Measurements from ENCODE around the gene ANO2.
"Not testable (repeated sequence)": the region's sequence is repeated elsewhere in the genome, so short reads cannot be mapped to it uniquely, and the experiment has no call there.

ANO2 gene

DNA sequence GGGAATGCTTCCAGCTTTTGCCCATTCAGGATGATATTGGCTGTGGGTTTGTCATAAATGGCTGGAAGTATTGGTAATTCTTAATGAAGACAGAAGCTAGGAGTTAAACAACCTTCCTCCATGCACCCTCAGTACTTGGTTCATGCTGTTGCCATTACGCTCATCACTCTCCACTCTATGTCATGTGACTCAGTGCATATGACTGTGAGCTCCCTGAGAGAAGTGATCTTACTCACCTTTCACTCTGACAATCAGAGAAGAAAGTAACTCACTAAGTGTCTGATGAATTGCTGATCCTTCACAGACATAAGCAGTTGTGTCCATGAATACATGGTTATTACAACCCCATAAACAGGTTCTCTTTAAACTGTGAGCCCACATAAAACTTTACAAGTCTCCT is 275.4 kb downstream of the ANO2 start:
- DNase-seq (ENCODE audit: low read depth in 2 of 2) = not testable (repeated sequence)

DNA sequence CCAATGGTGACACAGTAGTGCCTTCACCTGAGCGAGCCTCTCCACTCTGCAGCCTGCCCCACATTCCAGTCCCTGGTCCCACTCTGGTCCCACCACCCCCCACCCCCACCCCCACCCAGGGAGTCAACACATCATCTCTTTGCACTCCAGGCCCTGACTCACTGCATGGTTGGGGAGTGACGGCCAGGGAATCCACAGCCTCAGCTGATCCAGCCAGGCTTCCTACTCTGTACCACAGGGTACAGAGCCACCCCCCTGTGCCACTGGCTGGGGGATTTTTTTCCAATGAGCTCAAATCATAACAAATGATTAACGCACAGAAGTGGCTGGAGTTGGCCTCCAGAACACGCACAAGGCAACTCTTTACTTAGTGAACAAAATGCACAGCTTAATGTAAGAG is 279.4 kb downstream of the ANO2 start:
- no peak for DNase-seq (ENCODE audit: low read depth in 2 of 2)

DNA sequence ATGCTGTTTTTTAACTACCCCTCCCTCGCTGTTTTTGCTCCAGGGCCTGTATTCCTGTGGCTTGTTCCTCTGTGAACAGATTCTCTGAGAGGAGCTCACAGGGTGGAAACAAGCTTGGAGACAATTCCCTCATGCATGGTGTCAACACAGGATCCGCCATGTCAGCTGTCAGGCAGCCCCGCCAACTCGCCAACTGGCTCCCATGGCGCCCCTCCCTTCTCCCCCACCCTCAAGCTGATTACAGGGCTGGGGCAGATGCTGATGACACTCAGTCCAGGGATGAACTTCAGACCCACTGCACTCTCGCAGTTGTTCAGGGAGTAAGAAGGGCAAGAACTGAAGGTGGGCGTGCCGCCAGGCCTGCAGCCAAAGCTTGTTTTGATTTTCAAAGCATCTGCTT is 283.2 kb downstream of the ANO2 start:
- no peak for DNase-seq (ENCODE audit: low read depth in 2 of 2)

DNA sequence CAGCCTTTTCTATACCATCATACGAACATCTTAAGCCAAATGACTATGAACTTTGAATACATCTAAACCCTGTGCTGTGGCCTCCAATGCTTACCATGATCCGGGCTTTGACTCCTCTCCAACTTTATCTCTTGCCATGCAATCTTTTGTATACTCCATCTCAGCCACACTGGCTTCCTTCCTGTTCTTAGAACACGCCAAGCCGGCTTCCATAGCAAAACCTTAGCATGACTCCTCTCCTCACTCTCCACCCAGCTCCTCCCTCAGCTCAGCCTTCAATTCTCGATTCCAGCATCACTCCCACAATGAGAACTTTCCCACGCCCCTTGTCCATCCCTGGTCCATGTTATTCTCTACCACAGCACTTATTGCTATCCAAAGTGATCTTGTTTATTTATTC is 284.8 kb downstream of the ANO2 start:
- DNase-seq (ENCODE audit: low read depth in 2 of 2) = no peak

DNA sequence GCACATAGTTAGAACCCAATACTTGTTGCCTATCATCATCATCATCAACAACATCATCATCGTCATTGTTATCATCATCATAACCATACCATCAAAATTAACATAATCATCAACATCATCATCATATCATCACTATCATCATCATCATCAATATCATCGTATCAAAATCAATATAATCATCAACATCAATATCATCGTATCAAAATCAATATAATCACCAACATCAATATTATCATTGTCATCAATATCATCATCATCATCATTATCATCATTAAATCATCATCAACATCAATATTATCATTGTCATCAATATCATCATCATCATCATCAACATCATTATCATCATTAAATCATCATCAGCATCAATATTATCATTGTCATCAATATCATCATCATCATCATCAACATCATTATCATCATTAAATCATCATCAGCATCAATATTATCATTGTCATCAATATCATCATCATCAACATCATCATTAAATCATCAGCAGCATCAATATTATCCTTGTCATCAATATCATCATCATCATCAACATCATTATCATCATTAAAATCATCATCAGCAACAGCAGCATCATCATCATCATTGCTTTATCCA is 286.6 kb downstream of the ANO2 start:
- not testable (repeated sequence) for DNase-seq (ENCODE audit: low read depth in 2 of 2)

DNA sequence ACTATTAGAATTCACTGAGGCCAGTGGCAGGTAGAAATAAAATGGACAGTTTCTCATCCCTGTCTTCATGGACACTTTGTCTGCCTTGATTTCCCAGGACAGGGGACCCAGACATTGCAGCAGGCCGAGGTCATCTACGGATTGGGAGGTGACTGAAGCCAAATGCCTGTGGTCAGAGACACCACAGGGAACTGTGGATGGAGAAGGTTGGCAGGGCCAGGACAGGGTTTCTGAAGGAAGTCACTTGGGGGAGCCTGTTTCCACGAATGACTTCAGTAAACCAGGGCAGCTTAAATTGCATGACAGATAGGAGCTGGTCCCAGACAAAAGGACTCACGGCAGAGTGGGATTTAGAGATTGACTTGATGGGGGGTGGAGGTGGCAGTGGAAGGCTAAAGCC is 288.2 kb downstream of the ANO2 start:
- no peak for DNase-seq (ENCODE audit: low read depth in 2 of 2)

DNA sequence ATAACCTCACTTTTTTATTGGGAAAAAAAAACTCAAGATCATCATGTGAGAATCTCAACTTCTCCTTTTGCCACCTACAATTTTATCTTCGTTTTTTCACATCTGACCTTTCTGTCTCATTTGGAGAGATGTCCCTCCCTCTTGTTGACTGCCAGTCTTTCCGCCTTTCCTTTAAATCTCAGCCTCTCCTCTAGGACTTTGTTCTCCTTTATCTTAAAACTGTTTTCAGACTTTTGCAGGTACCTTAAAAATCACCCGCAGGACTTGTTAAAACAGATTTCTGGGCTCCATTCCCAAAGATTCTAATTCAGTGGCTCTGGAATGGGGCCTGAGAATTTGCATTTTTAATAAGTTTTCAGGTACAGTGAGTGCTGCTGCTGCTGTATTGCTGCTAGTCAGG is 289.9 kb downstream of the ANO2 start:
- DNase-seq (ENCODE audit: low read depth in 2 of 2) = no peak

DNA sequence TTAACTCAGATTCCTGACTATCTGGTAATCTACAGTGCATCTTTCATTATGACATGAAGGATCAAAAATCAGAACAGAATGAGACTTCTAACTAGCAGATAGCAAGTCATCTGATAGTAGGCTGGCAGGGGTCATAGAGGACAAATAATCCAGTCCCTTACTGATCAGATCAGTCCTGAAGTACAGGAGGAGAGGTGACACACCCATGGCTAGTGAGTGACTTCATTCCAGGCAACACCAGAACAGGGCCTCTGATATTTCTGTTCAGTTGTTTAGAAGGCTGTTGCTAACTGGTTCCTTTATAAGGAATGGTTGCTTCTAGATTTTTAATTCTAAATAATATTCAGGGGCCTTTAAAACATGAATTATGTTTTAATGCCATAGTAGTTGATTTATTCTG is 291.0 kb downstream of the ANO2 start:
- no peak for DNase-seq (ENCODE audit: low read depth in 2 of 2)

DNA sequence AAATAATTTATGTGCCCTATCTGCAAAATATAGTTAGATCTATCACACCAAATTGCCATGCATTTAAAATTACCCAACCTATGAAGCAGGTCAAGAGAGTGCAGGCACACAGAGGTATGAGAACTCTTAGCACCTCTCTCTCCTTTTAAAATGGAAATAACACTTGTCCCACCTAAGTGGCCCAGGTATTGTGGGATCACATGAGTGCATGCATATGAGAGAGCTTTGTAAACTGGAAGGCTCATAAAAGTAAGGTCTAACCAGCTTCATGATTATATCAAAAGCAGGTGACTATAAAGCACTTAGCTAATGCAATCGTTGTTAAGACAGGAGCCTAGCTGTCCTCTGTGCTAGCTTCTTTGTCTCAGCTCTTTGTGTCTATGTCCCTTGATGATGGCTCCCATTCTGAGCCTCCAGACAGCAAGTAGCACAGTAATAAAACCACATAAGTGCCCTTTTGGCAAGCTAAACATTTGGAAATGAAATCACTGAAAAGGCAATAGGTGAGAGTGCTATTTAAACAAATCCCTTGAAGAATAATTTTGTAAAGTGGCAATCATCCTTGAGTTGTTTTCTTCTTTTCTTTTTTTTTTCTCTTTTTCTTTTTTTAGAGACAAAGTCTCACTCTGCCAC is 294.1 kb downstream of the ANO2 start:
- no peak for DNase-seq (ENCODE audit: low read depth in 2 of 2)

DNA sequence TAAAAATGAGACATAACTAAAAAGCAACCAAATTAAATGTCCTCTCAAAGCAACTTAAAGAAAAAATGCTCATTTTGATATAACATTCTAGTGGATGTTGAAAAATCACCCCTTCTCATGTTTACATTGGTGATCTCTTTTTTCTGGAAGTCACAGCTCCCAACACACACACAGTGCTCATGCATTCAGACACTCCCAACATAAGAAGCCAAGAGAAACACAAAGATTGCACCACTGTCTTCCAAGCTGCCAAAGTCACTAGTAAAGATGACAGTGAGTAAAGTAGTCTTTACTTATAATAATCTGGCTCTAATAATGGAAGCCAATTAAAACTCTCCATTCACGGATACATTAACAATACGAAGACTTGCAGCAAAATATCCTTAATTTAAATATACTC is 294.8 kb downstream of the ANO2 start:
- no peak for DNase-seq (ENCODE audit: low read depth in 2 of 2)

DNA sequence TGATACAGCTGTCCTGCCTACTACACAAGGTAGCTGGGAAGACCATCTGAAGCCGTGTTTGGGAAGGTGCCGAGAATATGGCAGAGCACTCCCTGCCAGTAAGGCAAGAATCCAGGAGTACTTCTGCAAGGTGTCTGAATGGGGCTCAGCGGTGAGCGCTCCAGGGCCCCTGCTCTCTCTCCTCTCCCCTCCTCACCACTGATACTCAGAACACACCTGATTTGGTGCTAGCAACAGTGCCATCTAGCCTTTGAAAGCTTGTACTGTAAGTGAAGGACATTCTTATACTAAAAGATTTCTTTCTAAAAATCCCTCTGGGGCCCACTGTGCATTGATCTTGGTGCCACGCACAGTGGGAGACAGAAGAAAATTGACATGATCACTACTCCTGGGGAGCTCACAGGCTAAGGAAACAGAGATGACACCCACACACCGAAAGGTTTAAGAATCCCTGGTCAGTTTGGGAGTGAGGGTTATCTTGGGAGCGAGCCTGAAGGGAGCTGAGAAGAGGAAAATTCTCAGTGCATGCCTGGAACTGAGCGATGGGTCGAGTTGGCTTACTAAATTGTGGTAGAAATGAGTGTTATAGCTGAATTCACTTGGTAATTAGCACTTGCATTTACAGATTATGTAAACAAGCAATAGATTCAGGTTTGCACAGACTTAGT is 296.2 kb downstream of the ANO2 start:
- DNase-seq (ENCODE audit: low read depth in 2 of 2) = no peak

DNA sequence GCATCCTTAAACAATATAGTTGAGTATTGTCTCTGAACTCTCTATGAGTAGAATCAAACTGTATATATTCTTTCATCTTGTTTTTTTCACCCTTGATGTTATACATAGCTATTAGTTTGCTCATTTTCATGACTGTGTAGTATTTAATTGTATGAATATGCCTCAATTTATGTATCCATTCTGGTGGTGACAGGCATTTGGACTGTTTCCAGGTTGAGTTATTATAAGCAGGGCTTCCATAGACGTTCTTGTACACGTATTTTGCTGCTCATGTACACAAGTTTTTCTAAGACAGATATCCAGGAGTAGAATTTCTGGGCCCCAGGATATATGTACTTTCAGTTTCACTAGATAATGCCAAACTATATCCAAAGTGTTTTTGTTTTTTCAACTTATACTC is 301.8 kb downstream of the ANO2 start:
- no peak for DNase-seq (ENCODE audit: low read depth in 2 of 2)

DNA sequence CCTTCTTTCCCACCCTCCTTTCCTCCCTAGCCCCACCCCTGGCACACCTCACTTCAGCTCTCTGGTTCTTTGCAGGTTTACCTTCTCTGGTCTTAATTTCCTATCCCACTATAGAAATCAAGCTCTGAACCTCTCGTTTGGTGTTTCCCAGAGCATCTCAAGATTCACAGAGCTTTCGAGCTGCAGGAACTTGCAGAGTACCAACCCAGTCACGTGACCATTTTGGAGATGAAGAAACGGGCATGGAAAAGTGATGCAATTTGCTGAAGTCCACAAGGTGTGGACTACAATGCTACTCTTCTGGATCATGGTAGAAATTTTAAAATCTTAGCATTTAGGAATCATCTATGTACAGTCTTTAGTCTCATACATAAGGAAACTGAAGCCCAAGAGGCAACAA is 307.4 kb downstream of the ANO2 start:
- no peak for DNase-seq (ENCODE audit: low read depth in 2 of 2)

DNA sequence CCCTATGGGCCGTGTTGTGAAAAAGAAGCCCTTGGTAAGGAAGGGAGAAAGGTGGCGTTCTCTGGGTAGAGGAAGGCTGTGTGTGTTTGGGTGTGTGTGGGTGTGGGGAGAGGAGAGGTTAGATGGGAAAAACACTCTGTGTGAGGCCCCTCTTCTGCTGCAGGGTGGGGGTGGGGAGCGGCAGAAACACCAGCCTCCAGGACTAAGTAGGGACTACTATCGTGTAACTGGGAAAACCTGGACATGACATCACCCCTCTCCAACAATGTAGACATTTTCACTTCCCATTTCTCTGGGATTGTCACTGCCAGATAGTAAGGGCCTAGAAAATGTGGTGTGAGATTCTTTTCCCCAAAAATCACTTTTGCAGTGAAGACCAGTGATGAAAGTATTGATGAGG is 308.2 kb downstream of the ANO2 start:
- no peak for DNase-seq (ENCODE audit: low read depth in 2 of 2)

DNA sequence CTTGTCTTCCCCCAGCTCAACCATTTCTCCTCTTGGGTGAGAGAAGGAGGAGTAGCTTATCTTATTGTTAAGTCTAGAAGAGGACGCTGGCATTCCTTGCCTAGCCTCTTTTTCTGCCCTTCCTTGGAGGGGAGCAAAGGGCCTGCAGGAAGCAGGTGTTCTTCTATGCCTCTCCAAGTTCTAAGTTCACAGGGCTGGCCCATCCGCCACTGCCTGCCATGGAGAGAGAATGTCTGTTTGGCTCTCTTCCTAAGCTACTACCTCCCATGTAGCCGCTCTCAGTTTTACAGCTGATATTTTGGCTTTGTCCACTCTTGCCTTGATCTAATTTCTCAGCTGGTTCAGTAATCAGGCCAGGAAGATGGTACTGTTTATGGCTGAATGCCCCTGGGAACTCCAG is 312.0 kb downstream of the ANO2 start:
- no peak for DNase-seq (ENCODE audit: low read depth in 2 of 2)

DNA sequence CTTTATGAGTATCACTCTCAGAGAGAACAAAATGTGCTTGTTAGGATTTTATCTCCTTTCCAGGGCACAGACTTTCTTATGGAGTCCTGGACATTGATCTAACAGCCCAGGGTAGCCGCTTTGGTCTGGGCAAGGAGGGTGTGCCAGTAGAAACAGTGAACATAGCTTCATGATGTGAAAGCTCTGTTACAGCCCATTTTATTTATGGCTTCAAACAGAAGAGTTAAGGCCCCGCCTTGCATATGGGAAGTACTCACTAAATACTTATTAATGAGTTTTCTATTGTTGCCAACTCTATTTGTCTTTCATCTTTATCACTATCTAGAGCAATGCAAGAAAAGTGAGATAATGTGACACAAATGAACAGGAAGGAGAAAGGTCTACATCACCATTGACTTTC is 312.6 kb downstream of the ANO2 start:
- no peak for DNase-seq (ENCODE audit: low read depth in 2 of 2)

DNA sequence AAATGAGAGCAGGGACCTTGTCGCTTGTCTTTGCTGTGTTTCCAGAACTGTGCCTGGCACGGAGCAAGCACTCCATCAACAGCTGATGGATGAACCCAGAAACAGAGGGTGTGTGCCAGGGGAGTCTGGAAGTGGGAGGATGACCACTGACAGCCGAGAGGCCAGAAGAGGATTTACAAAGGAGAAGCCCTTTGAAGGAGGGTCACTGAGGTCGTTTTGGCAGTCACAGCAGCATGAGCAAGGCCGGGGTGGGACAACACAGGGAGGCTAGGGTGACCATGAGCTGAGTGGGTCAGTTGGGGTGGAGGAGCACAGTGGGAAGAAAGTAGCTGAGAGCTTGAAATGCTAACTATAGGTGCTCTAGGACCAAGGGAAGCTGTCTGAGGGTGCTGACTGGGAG is 313.6 kb downstream of the ANO2 start:
- no peak for DNase-seq (ENCODE audit: low read depth in 2 of 2)

DNA sequence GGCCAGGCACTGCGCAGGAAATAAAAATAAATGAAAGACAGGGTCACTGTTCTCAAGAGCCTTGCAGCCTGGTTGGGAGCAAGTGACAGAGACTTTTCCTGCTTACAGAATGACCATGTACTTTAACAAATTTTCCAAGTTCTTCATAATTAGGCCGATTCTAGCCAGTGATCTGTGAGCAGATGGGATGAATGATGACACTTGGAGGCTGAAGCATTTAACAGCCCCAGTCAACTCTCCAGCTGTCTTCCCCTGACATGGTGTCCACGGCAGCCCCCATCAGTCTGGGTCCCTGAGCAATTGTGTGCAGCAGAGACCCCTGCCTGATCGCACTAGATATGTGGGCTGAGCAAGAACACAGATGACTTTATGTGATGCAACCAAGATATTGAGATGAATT is 314.3 kb downstream of the ANO2 start:
- no peak for DNase-seq (ENCODE audit: low read depth in 2 of 2)

DNA sequence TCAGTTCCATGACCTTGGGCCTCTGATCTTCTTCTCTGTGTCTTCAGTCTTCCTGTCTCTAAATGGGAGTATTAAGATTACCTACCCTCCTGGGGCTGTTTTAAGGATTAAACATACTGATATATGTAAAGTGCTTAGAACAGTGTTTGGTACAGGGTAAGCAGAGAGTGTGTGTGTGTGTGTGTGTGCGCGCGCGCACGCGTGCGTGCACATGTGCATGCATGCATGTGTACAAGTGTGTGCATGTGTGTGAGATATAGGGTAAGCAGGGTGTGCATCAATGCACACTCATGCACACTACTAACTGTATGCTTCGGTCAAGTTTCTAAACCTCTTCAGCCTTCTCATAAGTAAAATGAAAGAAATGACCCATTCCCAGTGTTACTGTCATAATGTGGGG is 316.6 kb downstream of the ANO2 start:
- no peak for DNase-seq (ENCODE audit: low read depth in 2 of 2)

DNA sequence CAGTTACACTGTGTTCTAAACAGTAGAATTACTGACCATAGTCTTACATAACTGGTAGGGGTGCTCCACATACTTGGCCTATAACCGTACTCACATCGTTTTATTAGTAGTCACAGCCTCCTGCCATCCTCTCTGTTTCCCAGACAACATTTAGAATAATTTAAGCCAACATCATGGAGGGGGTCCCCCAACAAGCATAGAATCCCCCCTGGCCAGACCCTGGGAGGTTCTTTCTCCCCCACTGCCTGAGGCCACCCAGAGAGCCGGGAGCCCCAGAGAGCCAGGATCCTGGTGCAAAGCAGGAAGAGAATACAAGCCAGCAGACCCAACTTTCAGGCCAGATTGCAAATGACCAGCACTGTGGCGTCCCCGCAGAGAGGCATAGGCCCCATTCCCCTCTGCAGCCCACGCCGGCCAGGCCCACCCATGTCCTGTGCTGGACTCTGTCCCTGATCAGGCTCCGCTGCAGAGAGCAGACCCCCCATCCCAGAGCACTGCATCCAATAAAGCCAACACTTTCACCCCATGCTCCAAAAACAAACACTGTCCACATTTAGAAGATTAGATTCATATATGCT is 317.9 kb downstream of the ANO2 start:
- DNase-seq (ENCODE audit: low read depth in 2 of 2) = no peak

DNA sequence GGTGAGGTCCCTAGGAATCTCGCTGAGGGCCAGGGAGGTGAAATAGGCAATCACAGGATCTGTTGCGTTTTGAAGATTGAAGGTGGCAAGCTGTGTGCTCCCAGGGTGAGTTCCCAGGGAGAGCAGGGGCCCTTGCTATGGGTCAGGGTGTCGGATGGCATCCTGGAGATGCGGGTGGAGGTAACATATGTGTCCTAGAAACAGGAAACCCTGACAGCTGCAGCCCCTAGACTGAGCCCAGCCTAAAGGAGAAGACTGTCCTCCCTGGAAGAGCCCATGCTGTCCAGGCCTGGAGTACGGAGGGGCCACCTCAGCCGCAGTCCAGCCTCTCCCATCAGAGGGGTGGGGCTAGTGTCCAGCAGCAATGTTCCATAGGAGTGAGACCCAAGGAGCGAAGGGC is 318.9 kb downstream of the ANO2 start:
- no peak for DNase-seq (ENCODE audit: low read depth in 2 of 2)

DNA sequence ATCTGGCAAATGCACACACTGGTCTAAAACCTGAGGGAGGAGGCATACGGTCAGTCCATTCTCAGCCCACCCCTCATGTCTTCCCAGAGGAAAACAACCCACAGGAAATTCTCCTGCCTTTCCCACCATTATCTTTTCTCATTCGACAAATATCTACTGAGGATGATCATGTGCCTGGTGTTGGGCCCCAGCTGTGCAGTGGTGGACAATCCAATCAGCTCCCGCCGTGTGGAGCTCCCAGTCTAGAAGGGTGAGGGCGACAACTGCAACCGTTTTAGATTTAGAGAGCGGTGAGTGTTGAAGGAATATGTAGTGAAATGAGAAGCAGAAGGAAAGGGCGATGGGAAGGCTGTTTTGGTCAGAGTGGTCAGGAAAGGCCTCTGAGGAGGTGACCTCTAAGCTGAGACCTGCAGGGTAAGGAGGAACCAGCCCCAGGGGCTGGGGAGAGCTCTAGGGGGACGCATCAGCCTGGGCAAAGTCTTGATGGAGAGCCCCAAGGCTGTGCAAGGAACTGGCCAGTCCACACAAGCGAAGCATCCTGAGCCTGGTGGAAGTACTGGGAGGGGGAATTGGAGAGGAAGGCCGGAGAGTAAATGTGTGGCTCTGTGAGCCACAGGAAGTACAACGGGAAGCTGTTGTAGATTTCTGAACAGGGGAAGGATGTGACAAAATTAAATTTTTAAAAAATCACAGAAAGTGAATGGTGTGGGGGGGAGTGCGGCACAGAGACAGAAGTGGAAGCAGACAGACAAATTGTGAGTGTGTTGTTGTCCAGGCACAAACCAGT is 320.4 kb downstream of the ANO2 start:
- DNase-seq (ENCODE audit: low read depth in 2 of 2) = no peak

All from stimulated activated CD8-positive, alpha-beta memory T cell treated with anti-CD3 and anti-CD28 coated beads, Interleukin-15, amount 100 ng/mL, for 4 hours (primary cell).